Measurements from ENCODE around the gene NFIA.

NFIA gene

GRCh38 chr1:61081686-61082310 lies 563 bp upstream of the NFIA start:
- H3K4me3 ChIP-seq (ENCODE audit: low read length), result peak overlapping the region; percentile 71
- TF ChIP-seq CTCF (conservative IDR thresholded peaks at IDR 0.05; ENCODE audit: low read length), result no peak
- DNase-seq (ENCODE audit: low read depth), result peak; percentile 21

- H3K4me3 ChIP-seq (ENCODE audit: low read length), result peak overlapping the region; percentile 71
- TF ChIP-seq CTCF (conservative IDR thresholded peaks at IDR 0.05; ENCODE audit: low read length), result no peak
- DNase-seq (ENCODE audit: low read depth), result peak; percentile 31
These were observed 849 bp downstream of the NFIA start for GRCh38 chr1:61083013-61083806.

GRCh38 chr1:61083807-61084440 lies 1.6 kb downstream of the NFIA start:
- no peak for DNase-seq (ENCODE audit: low read depth)
- no peak for TF ChIP-seq CTCF (conservative IDR thresholded peaks at IDR 0.05; ENCODE audit: low read length)
- peak overlapping the region; percentile 71 for H3K4me3 ChIP-seq (ENCODE audit: low read length)

GRCh38 chr1:61084491-61085031 lies 2.2 kb downstream of the NFIA start:
- no peak for DNase-seq (ENCODE audit: low read depth)

GRCh38 chr1:61085206-61085982 lies 3.0 kb downstream of the NFIA start:
- no peak for TF ChIP-seq CTCF (conservative IDR thresholded peaks at IDR 0.05; ENCODE audit: low read length)
- no peak overlapping the region for H3K4me3 ChIP-seq (ENCODE audit: low read length)
- no peak for DNase-seq (ENCODE audit: low read depth)

More at GRCh38 chr1:61084491-61085031, 2.2 kb downstream of the NFIA start:
- TF ChIP-seq CTCF (conservative IDR thresholded peaks at IDR 0.05; ENCODE audit: low read length), result no peak
- no peak overlapping the region for H3K4me3 ChIP-seq (ENCODE audit: low read length)

- no peak for TF ChIP-seq CTCF (conservative IDR thresholded peaks at IDR 0.05; ENCODE audit: low read length)
- DNase-seq (ENCODE audit: low read depth), result no peak
- no peak overlapping the region for H3K4me3 ChIP-seq (ENCODE audit: low read length)
These were observed 3.8 kb downstream of the NFIA start for GRCh38 chr1:61085983-61086644.

All from AG10803 (cell line).